Natural killer cell treated with Interleukin-12 subunit alpha and Interleukin-12 subunit beta and Interleukin-15 and Interleukin-18, amount 100 ng/mL, for 72 hours (primary cell): ENCODE measurements around the gene PODXL2. TPM values are rescaled to one million over a fixed set of nuclear protein-coding genes. Genes with fewer than 3 reads are reported as not detected.

Source experiments
- ATAC-seq, 2 donors: fragments of 150-1000 bp; cut with Tn5 transposase in 1 of 2; sonication (Bioruptor Pico), chemical (Tn5 transposase) in 1 of 2; 2 replicates each; pipeline ENCODE4 v1.10.0; 2021
- DNase-seq: peaks from one replicate; pipeline ENCODE4 v3.0.0; 2022; ENCODE audit warnings: low spot score
- H3K27ac Mint-ChIP-seq, 2 donors: 1 replicate in 1 of 2; 2 replicates in 1 of 2; pipeline ENCODE4 v1.8.0; 2022; ENCODE audit warnings: mixed read lengths in 2 of 2, mild to moderate bottlenecking in 1 of 2, moderate library complexity in 1 of 2
- H3K27me3 Mint-ChIP-seq, 2 donors: 1 replicate in 1 of 2; 2 replicates in 1 of 2; pipeline ENCODE4 v1.8.0; 2022; ENCODE audit warnings: mixed read lengths in 2 of 2
- H3K36me3 Mint-ChIP-seq: one replicate; pipeline ENCODE4 v1.8.0; 2022; ENCODE audit warnings: mixed read lengths
- H3K4me1 Mint-ChIP-seq, 2 donors: 1 replicate in 1 of 2; 2 replicates in 1 of 2; pipeline ENCODE4 v1.8.0; 2022; ENCODE audit warnings: low read depth in 2 of 2, mixed read lengths in 2 of 2, mild to moderate bottlenecking in 1 of 2
- H3K4me3 Mint-ChIP-seq: one replicate; pipeline ENCODE4 v1.8.0; 2022; ENCODE audit warnings: mixed read lengths
- H3K9me3 Mint-ChIP-seq: 2 replicates; pipeline ENCODE4 v1.8.0; 2022; ENCODE audit warnings: mixed read lengths
- total RNA-seq, 2 donors: library from RNA; stranded (reverse); gene quantifications; one replicate each; pipeline ENCODE4 v1.2.3, GENCODE V29; 2022

PODXL2 gene
- total RNA-seq, 2 donors from 2014 or later: 3.1 to 3.4 TPM

- no peaks in the 10 kb centered on the region for H3K4me1 Mint-ChIP-seq
- no peaks in the 10 kb centered on the region for H3K36me3 Mint-ChIP-seq
- H3K27me3 Mint-ChIP-seq: peaks cover 2 to 7% of the 10 kb centered on the region in 2 donors
- H3K27ac Mint-ChIP-seq: no peak overlapping the region
- no peak overlapping the region for H3K4me3 Mint-ChIP-seq
- no peak for DNase-seq
- H3K9me3 Mint-ChIP-seq: peaks cover 7% of the 10 kb centered on the region
- no peak for ATAC-seq
Measured at GRCh38 chr3:127707851-127708411, 78.9 kb downstream of the PODXL2 start.

GRCh38 chr3:127708837-127709236 is 79.9 kb downstream of the PODXL2 start:
- no peaks in the 10 kb centered on the region for H3K4me1 Mint-ChIP-seq
- H3K9me3 Mint-ChIP-seq: peaks cover 3% of the 10 kb centered on the region
- H3K27ac Mint-ChIP-seq: no peak overlapping the region
- no peak overlapping the region for H3K4me3 Mint-ChIP-seq
- ATAC-seq: no peak
- no peaks in the 10 kb centered on the region for H3K36me3 Mint-ChIP-seq
- DNase-seq: no peak
- H3K27me3 Mint-ChIP-seq: peaks cover 2 to 7% of the 10 kb centered on the region in 2 donors

GRCh38 chr3:127709320-127710060 is 80.5 kb downstream of the PODXL2 start:
- Mint-ChIP-seq H3K27ac (no peak overlapping the region), H3K27me3 (peaks cover 2 to 5% of the 10 kb centered on the region in 2 donors), H3K36me3 (no peaks in the 10 kb centered on the region), H3K4me1 (no peaks in the 10 kb centered on the region), H3K4me3 (no peak overlapping the region), H3K9me3 (peaks cover 2% of the 10 kb centered on the region)
- ATAC-seq: no peak
- no peak for DNase-seq

- Mint-ChIP-seq H3K27ac (no peak overlapping the region), H3K9me3 (no peaks in the 10 kb centered on the region), H3K4me3 (no peak overlapping the region), H3K36me3 (no peaks in the 10 kb centered on the region), H3K27me3 (no peaks in the 10 kb centered on the region), H3K4me1 (no peaks in the 10 kb centered on the region)
- DNase-seq (no peak), ATAC-seq (no peak)
Measured at GRCh38 chr3:127710155-127710941, 81.4 kb downstream of the PODXL2 start.

- Mint-ChIP-seq H3K36me3 (no peaks in the 10 kb centered on the region), H3K4me3 (no peak overlapping the region), H3K9me3 (no peaks in the 10 kb centered on the region), H3K27me3 (no peaks in the 10 kb centered on the region), H3K27ac (no peak overlapping the region), H3K4me1 (no peaks in the 10 kb centered on the region)
- DNase-seq (no peak), ATAC-seq (no peak)
Measured at GRCh38 chr3:127711021-127711695, 82.2 kb downstream of the PODXL2 start.

GRCh38 chr3:127711896-127712295 is 82.9 kb downstream of the PODXL2 start:
- no peaks in the 10 kb centered on the region for H3K27me3 Mint-ChIP-seq
- no peak for DNase-seq
- H3K9me3 Mint-ChIP-seq: no peaks in the 10 kb centered on the region
- no peaks in the 10 kb centered on the region for H3K36me3 Mint-ChIP-seq
- H3K27ac Mint-ChIP-seq: no peak overlapping the region
- H3K4me1 Mint-ChIP-seq: no peaks in the 10 kb centered on the region
- ATAC-seq: no peak
- no peak overlapping the region for H3K4me3 Mint-ChIP-seq

- H3K27me3 Mint-ChIP-seq: no peaks in the 10 kb centered on the region
- H3K4me1 Mint-ChIP-seq: no peaks in the 10 kb centered on the region
- H3K27ac Mint-ChIP-seq: no peak overlapping the region
- H3K36me3 Mint-ChIP-seq: no peaks in the 10 kb centered on the region
- DNase-seq: no peak
- ATAC-seq: no peak
- H3K9me3 Mint-ChIP-seq: no peaks in the 10 kb centered on the region
- H3K4me3 Mint-ChIP-seq: no peak overlapping the region
Measured at GRCh38 chr3:127712461-127712860, 83.5 kb downstream of the PODXL2 start.

GRCh38 chr3:127712881-127713771 is 84.1 kb downstream of the PODXL2 start:
- no peaks in the 10 kb centered on the region for H3K36me3 Mint-ChIP-seq
- no peaks in the 10 kb centered on the region for H3K4me1 Mint-ChIP-seq
- H3K9me3 Mint-ChIP-seq: no peaks in the 10 kb centered on the region
- no peak overlapping the region for H3K4me3 Mint-ChIP-seq
- DNase-seq: no peak
- H3K27ac Mint-ChIP-seq: no peak overlapping the region
- H3K27me3 Mint-ChIP-seq: no peaks in the 10 kb centered on the region
- ATAC-seq: no peak

GRCh38 chr3:127714125-127714571 is 85.2 kb downstream of the PODXL2 start:
- H3K27ac Mint-ChIP-seq: no peak overlapping the region
- DNase-seq (no peak), ATAC-seq (no peak)
- no peaks in the 10 kb centered on the region for H3K4me1 Mint-ChIP-seq
- H3K36me3 Mint-ChIP-seq: no peaks in the 10 kb centered on the region
- no peaks in the 10 kb centered on the region for H3K27me3 Mint-ChIP-seq
- no peak overlapping the region for H3K4me3 Mint-ChIP-seq
- H3K9me3 Mint-ChIP-seq: no peaks in the 10 kb centered on the region

GRCh38 chr3:127714866-127715265 is 85.9 kb downstream of the PODXL2 start:
- no peaks in the 10 kb centered on the region for H3K4me1 Mint-ChIP-seq
- H3K27me3 Mint-ChIP-seq: no peaks in the 10 kb centered on the region
- DNase-seq: no peak
- no peaks in the 10 kb centered on the region for H3K9me3 Mint-ChIP-seq
- no peak for ATAC-seq
- H3K27ac Mint-ChIP-seq: no peak overlapping the region
- H3K4me3 Mint-ChIP-seq: no peak overlapping the region
- H3K36me3 Mint-ChIP-seq: no peaks in the 10 kb centered on the region

- Mint-ChIP-seq H3K4me3 (no peak overlapping the region), H3K27me3 (no peaks in the 10 kb centered on the region), H3K4me1 (no peaks in the 10 kb centered on the region), H3K36me3 (no peaks in the 10 kb centered on the region), H3K9me3 (no peaks in the 10 kb centered on the region), H3K27ac (no peak overlapping the region)
- DNase-seq (no peak), ATAC-seq (no peak)
Measured at GRCh38 chr3:127715532-127715931, 86.5 kb downstream of the PODXL2 start.

GRCh38 chr3:127716384-127716783 is 87.4 kb downstream of the PODXL2 start:
- Mint-ChIP-seq H3K36me3 (no peaks in the 10 kb centered on the region), H3K27ac (no peak overlapping the region), H3K9me3 (no peaks in the 10 kb centered on the region), H3K4me1 (no peaks in the 10 kb centered on the region), H3K27me3 (no peaks in the 10 kb centered on the region), H3K4me3 (no peak overlapping the region)
- no peak for DNase-seq
- no peak for ATAC-seq
